ENCODE measurements around the gene STOML2. TPM values are rescaled to one million over a fixed set of nuclear protein-coding genes. Genes with fewer than 3 reads are reported as not detected.
A peak's percentile ranks its signal among the peaks of the same experiment; 100 is the strongest.

Gene STOML2
- total RNA-seq, 1 experiment from 2014 or later = 214 TPM

DNA sequence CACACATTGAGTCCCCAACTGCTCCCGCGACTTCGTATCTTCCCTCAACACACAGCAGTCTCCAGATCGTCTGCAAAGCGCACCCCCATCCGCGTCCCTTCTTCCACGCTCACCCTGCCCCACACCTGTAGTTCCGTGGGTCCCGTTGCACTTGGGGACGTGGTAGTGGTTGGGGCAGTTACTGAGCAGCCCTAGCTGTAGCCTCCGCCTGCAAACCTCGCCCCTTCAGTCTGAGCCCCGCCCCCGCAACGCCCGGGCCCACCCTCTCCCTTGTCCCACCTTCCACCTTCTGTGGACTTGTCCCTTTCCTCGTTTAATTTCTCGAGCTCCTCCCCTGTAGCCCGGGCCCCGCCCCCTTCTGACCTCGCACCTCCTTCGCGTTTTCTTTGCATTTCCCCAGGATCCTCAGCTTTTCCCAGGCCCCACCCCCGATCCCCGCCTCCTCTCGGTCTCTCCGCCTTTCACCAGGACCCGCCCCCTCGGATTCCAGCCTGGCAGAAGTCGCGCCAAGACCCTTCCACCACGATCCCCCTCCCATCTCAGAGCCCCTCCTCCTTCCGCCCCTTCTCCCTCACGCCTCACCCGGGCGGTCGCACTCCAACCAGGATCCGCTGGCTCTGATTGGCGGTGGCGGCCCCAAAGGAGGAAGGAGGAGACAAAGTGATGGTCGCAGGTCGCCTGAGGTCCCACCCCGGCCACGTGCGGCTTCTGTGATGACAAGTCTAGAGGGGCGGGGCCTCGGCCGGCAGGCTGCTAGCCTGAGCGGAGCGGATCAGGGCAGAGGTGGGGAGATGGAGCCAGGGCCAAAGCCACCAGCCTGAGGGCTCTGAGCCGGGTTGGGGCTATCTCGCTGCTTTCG lies 13.0 kb upstream of the STOML2 start, which contains the start of gene ATOSB:
TSS of gene ATOSB (minus strand) at position 183 of the 859 bp plus-strand sequence. CDS start 7,588 bp downstream, outside the sequence.
- no peaks in the 10 kb centered on the region for H3K9me3 Mint-ChIP-seq
- ATAC-seq (peak; percentile 66), DNase-seq (ENCODE audit: low spot score) (peak; percentile 100)
- no peaks in the 10 kb centered on the region for H3K27me3 Mint-ChIP-seq (ENCODE audit: low read depth)
- no peaks in the 10 kb centered on the region for H3K36me3 Mint-ChIP-seq
- ChIA-PET CTCF (interaction anchor here (0.5 to 3.4 kb wide), 27 partner anchors 11 to 611 kb away, joined by 3 to 77 read pairs (median 5); partner anchors contain the start of genes FANCG, PIGO, RUSC2 and STOML2), POLR2A (interaction anchor here (0.6 to 1.9 kb wide), 8 partner anchors 13 to 126 kb away, joined by 3 to 14 read pairs (median 4); partner anchors contain the start of genes DNAJB5, FANCG, PIGO and STOML2)
- H3K27ac Mint-ChIP-seq = peak within 1 kb of the TSS; percentile 96
- H3K4me1 Mint-ChIP-seq = peaks cover 33% of the 10 kb centered on the region
- H3K4me3 Mint-ChIP-seq = peak within 1 kb of the TSS; percentile 98
- TF ChIP-seq TEAD4 (CRISPR knock-in tag; IDR thresholded peaks at IDR 0.05) (no peak), FOXJ3 (CRISPR knock-in tag; IDR thresholded peaks at IDR 0.05; ENCODE audit: borderline replicate concordance) (no peak), ZNF263 (CRISPR knock-in tag; IDR thresholded peaks at IDR 0.05; ENCODE audit: low read depth) (no peak), MYBL2 (CRISPR knock-in tag; IDR thresholded peaks at IDR 0.05) (no peak), FOXP1 (CRISPR knock-in tag; IDR thresholded peaks at IDR 0.05; ENCODE audit: borderline replicate concordance) (no peak), SMAD3 (CRISPR knock-in tag; IDR thresholded peaks at IDR 0.05; ENCODE audit: borderline replicate concordance) (no peak), ZBTB21 (CRISPR knock-in tag; IDR thresholded peaks at IDR 0.05; ENCODE audit: borderline replicate concordance) (no peak; the same call in 1 of the 2 replicates), RORB (CRISPR knock-in tag; IDR thresholded peaks at IDR 0.05) (no peak), AFF4 (CRISPR knock-in tag; IDR thresholded peaks at IDR 0.05; ENCODE audit: borderline replicate concordance) (no peak), E2F1 (CRISPR knock-in tag; IDR thresholded peaks at IDR 0.05) (no peak), NR2C2 (CRISPR knock-in tag; IDR thresholded peaks at IDR 0.05) (no peak), FOXK1 (CRISPR knock-in tag; IDR thresholded peaks at IDR 0.05) (peak; percentile 95), ZNF416 (CRISPR knock-in tag; IDR thresholded peaks at IDR 0.05) (no peak), SOX15 (CRISPR knock-in tag; IDR thresholded peaks at IDR 0.05) (no peak), ATF1 (CRISPR knock-in tag; IDR thresholded peaks at IDR 0.05) (no peak), IRF2 (CRISPR knock-in tag; IDR thresholded peaks at IDR 0.05; ENCODE audit: borderline replicate concordance, low read depth) (no peak), USF1 (CRISPR knock-in tag; IDR thresholded peaks at IDR 0.05) (peak; percentile 86)
- TF ChIP-seq, protein P1, sequence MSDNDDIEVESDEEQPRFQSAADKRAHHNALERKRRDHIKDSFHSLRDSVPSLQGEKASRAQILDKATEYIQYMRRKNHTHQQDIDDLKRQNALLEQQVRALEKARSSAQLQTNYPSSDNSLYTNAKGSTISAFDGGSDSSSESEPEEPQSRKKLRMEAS (CRISPR knock-in tag; IDR thresholded peaks at IDR 0.05) = peak; percentile 94
- TF ChIP-seq, protein P2, sequence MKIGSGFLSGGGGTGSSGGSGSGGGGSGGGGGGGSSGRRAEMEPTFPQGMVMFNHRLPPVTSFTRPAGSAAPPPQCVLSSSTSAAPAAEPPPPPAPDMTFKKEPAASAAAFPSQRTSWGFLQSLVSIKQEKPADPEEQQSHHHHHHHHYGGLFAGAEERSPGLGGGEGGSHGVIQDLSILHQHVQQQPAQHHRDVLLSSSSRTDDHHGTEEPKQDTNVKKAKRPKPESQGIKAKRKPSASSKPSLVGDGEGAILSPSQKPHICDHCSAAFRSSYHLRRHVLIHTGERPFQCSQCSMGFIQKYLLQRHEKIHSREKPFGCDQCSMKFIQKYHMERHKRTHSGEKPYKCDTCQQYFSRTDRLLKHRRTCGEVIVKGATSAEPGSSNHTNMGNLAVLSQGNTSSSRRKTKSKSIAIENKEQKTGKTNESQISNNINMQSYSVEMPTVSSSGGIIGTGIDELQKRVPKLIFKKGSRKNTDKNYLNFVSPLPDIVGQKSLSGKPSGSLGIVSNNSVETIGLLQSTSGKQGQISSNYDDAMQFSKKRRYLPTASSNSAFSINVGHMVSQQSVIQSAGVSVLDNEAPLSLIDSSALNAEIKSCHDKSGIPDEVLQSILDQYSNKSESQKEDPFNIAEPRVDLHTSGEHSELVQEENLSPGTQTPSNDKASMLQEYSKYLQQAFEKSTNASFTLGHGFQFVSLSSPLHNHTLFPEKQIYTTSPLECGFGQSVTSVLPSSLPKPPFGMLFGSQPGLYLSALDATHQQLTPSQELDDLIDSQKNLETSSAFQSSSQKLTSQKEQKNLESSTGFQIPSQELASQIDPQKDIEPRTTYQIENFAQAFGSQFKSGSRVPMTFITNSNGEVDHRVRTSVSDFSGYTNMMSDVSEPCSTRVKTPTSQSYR (CRISPR knock-in tag; IDR thresholded peaks at IDR 0.05) = no peak
- TF ChIP-seq, protein P3, sequence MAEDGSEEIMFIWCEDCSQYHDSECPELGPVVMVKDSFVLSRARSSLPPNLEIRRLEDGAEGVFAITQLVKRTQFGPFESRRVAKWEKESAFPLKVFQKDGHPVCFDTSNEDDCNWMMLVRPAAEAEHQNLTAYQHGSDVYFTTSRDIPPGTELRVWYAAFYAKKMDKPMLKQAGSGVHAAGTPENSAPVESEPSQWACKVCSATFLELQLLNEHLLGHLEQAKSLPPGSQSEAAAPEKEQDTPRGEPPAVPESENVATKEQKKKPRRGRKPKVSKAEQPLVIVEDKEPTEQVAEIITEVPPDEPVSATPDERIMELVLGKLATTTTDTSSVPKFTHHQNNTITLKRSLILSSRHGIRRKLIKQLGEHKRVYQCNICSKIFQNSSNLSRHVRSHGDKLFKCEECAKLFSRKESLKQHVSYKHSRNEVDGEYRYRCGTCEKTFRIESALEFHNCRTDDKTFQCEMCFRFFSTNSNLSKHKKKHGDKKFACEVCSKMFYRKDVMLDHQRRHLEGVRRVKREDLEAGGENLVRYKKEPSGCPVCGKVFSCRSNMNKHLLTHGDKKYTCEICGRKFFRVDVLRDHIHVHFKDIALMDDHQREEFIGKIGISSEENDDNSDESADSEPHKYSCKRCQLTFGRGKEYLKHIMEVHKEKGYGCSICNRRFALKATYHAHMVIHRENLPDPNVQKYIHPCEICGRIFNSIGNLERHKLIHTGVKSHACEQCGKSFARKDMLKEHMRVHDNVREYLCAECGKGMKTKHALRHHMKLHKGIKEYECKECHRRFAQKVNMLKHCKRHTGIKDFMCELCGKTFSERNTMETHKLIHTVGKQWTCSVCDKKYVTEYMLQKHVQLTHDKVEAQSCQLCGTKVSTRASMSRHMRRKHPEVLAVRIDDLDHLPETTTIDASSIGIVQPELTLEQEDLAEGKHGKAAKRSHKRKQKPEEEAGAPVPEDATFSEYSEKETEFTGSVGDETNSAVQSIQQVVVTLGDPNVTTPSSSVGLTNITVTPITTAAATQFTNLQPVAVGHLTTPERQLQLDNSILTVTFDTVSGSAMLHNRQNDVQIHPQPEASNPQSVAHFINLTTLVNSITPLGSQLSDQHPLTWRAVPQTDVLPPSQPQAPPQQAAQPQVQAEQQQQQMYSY (CRISPR knock-in tag; IDR thresholded peaks at IDR 0.05) = no peak
- TF ChIP-seq, protein P4, sequence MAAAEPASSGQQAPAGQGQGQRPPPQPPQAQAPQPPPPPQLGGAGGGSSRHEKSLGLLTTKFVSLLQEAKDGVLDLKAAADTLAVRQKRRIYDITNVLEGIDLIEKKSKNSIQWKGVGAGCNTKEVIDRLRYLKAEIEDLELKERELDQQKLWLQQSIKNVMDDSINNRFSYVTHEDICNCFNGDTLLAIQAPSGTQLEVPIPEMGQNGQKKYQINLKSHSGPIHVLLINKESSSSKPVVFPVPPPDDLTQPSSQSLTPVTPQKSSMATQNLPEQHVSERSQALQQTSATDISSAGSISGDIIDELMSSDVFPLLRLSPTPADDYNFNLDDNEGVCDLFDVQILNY (CRISPR knock-in tag; IDR thresholded peaks at IDR 0.05) = 0 out of 2 replicates have a peak, but pooled peaks have one; percentile 63
- TF ChIP-seq, protein P5, sequence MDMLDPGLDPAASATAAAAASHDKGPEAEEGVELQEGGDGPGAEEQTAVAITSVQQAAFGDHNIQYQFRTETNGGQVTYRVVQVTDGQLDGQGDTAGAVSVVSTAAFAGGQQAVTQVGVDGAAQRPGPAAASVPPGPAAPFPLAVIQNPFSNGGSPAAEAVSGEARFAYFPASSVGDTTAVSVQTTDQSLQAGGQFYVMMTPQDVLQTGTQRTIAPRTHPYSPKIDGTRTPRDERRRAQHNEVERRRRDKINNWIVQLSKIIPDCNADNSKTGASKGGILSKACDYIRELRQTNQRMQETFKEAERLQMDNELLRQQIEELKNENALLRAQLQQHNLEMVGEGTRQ (CRISPR knock-in tag; IDR thresholded peaks at IDR 0.05) = peak; percentile 83

Data from WTC11 (cell line).